Central memory CD8-positive, alpha-beta T cell (primary cell): Measurements from ENCODE around the gene EXOSC10.

Experiments
- ATAC-seq: fragments of 150-1000 bp; cut with Tn5 transposase; replicated peaks from 2 replicates; pipeline ENCODE4 v1.10.0; 2022; ENCODE audit warnings: mild to moderate bottlenecking, moderate FRiP score, moderate number of reproducible peaks; ENCODE audit not compliant: poor library complexity, severe bottlenecking; ENCODE audit errors: extremely low read depth
- DNase-seq, 2 donors: peaks; one replicate each; pipeline ENCODE4 v3.0.0; 2021; ENCODE audit warnings: low spot score in 2 of 2
- H3K27ac Mint-ChIP-seq: one replicate; pipeline ENCODE4 v1.8.0; 2022; ENCODE audit warnings: low read depth, mild to moderate bottlenecking, moderate library complexity, mixed read lengths
- H3K27me3 Mint-ChIP-seq: one replicate; pipeline ENCODE4 v1.8.0; 2022; ENCODE audit warnings: mixed read lengths
- H3K36me3 Mint-ChIP-seq: one replicate; pipeline ENCODE4 v1.8.0; 2022; ENCODE audit warnings: mild to moderate bottlenecking, moderate library complexity, mixed read lengths; ENCODE audit not compliant: insufficient read depth
- H3K4me1 Mint-ChIP-seq: one replicate; pipeline ENCODE4 v1.8.0; 2022; ENCODE audit warnings: mixed read lengths
- H3K4me3 Mint-ChIP-seq: one replicate; pipeline ENCODE4 v1.8.0; 2022; ENCODE audit warnings: mild to moderate bottlenecking, moderate library complexity, mixed read lengths
- H3K9me3 Mint-ChIP-seq: one replicate; pipeline ENCODE4 v1.8.0; 2022; ENCODE audit warnings: mixed read lengths

EXOSC10 gene

GRCh38 chr1:11132563-11133293 lies 33.1 kb upstream of the EXOSC10 start:
- DNase-seq (no peak), ATAC-seq (no peak)
- no peak overlapping the region for H3K4me3 Mint-ChIP-seq
- H3K4me1 Mint-ChIP-seq: no peaks in the 10 kb centered on the region
- H3K36me3 Mint-ChIP-seq: peaks cover 44% of the 10 kb centered on the region
- H3K27me3 Mint-ChIP-seq: no peaks in the 10 kb centered on the region
- no peak overlapping the region for H3K27ac Mint-ChIP-seq
- H3K9me3 Mint-ChIP-seq: no peaks in the 10 kb centered on the region

GRCh38 chr1:11131816-11132215 lies 32.1 kb upstream of the EXOSC10 start:
- Mint-ChIP-seq H3K4me3 (no peak overlapping the region), H3K27ac (no peak overlapping the region), H3K27me3 (no peaks in the 10 kb centered on the region), H3K9me3 (no peaks in the 10 kb centered on the region), H3K4me1 (no peaks in the 10 kb centered on the region), H3K36me3 (peaks cover 51% of the 10 kb centered on the region)
- DNase-seq: no peak
- no peak for ATAC-seq

- no peaks in the 10 kb centered on the region for H3K27me3 Mint-ChIP-seq
- no peak overlapping the region for H3K4me3 Mint-ChIP-seq
- no peak for ATAC-seq
- no peak overlapping the region for H3K27ac Mint-ChIP-seq
- DNase-seq: no peak
- H3K4me1 Mint-ChIP-seq: no peaks in the 10 kb centered on the region
- no peaks in the 10 kb centered on the region for H3K9me3 Mint-ChIP-seq
- peaks cover 61% of the 10 kb centered on the region for H3K36me3 Mint-ChIP-seq
These were observed 30.7 kb upstream of the EXOSC10 start for GRCh38 chr1:11130406-11130805.

- Mint-ChIP-seq H3K4me1 (no peaks in the 10 kb centered on the region), H3K27ac (no peak overlapping the region), H3K27me3 (no peaks in the 10 kb centered on the region), H3K9me3 (no peaks in the 10 kb centered on the region), H3K36me3 (peaks cover 62% of the 10 kb centered on the region), H3K4me3 (no peak overlapping the region)
- ATAC-seq: no peak
- no peak for DNase-seq
These were observed 30.2 kb upstream of the EXOSC10 start for GRCh38 chr1:11129649-11130390.

- Mint-ChIP-seq H3K27me3 (no peaks in the 10 kb centered on the region), H3K9me3 (no peaks in the 10 kb centered on the region), H3K36me3 (peaks cover 65% of the 10 kb centered on the region), H3K4me3 (no peak overlapping the region), H3K27ac (no peak overlapping the region), H3K4me1 (no peaks in the 10 kb centered on the region)
- DNase-seq: no peak
- ATAC-seq: no peak
These were observed 26.9 kb upstream of the EXOSC10 start for GRCh38 chr1:11126569-11126968.

GRCh38 chr1:11125931-11126330 lies 26.3 kb upstream of the EXOSC10 start:
- Mint-ChIP-seq H3K27ac (no peak overlapping the region), H3K27me3 (no peaks in the 10 kb centered on the region), H3K4me1 (no peaks in the 10 kb centered on the region), H3K36me3 (peaks cover 64% of the 10 kb centered on the region), H3K9me3 (no peaks in the 10 kb centered on the region), H3K4me3 (no peak overlapping the region)
- DNase-seq (no peak), ATAC-seq (no peak)

- H3K27ac Mint-ChIP-seq: no peak overlapping the region
- DNase-seq: no peak
These were observed 25.3 kb upstream of the EXOSC10 start for GRCh38 chr1:11124965-11125364.

GRCh38 chr1:11116318-11116717 lies 16.6 kb upstream of the EXOSC10 start:
- H3K27ac Mint-ChIP-seq: no peak overlapping the region
- no peaks in the 10 kb centered on the region for H3K4me1 Mint-ChIP-seq
- H3K27me3 Mint-ChIP-seq: no peaks in the 10 kb centered on the region
- DNase-seq (no peak), ATAC-seq (no peak)
- peaks cover 31% of the 10 kb centered on the region for H3K36me3 Mint-ChIP-seq
- no peaks in the 10 kb centered on the region for H3K9me3 Mint-ChIP-seq
- no peak overlapping the region for H3K4me3 Mint-ChIP-seq

More at GRCh38 chr1:11124965-11125364, 25.3 kb upstream of the EXOSC10 start:
- no peak for ATAC-seq
- Mint-ChIP-seq H3K4me1 (no peaks in the 10 kb centered on the region), H3K9me3 (no peaks in the 10 kb centered on the region), H3K36me3 (peaks cover 64% of the 10 kb centered on the region), H3K27me3 (no peaks in the 10 kb centered on the region), H3K4me3 (no peak overlapping the region)

GRCh38 chr1:11114966-11115365 lies 15.3 kb upstream of the EXOSC10 start:
- Mint-ChIP-seq H3K4me3 (no peak overlapping the region), H3K27me3 (no peaks in the 10 kb centered on the region), H3K27ac (no peak overlapping the region), H3K36me3 (peaks cover 27% of the 10 kb centered on the region), H3K4me1 (no peaks in the 10 kb centered on the region), H3K9me3 (no peaks in the 10 kb centered on the region)
- DNase-seq (no peak), ATAC-seq (no peak)

GRCh38 chr1:11109047-11109760 lies 9.5 kb upstream of the EXOSC10 start:
- no peak overlapping the region for H3K4me3 Mint-ChIP-seq
- no peak for DNase-seq
- H3K27me3 Mint-ChIP-seq: no peaks in the 10 kb centered on the region
- H3K9me3 Mint-ChIP-seq: no peaks in the 10 kb centered on the region
- no peaks in the 10 kb centered on the region for H3K4me1 Mint-ChIP-seq
- peaks cover 34% of the 10 kb centered on the region for H3K36me3 Mint-ChIP-seq
- H3K27ac Mint-ChIP-seq: no peak overlapping the region
- ATAC-seq: no peak

- Mint-ChIP-seq H3K27me3 (no peaks in the 10 kb centered on the region), H3K36me3 (peaks cover 30% of the 10 kb centered on the region), H3K27ac (no peak overlapping the region), H3K4me1 (no peaks in the 10 kb centered on the region), H3K4me3 (no peak overlapping the region), H3K9me3 (no peaks in the 10 kb centered on the region)
- ATAC-seq (no peak), DNase-seq (no peak)
These were observed 7.9 kb upstream of the EXOSC10 start for GRCh38 chr1:11107599-11107998.

- ATAC-seq (no peak), DNase-seq (no peak)
- Mint-ChIP-seq H3K27ac (no peak overlapping the region), H3K27me3 (no peaks in the 10 kb centered on the region), H3K9me3 (no peaks in the 10 kb centered on the region), H3K36me3 (peaks cover 23% of the 10 kb centered on the region), H3K4me1 (no peaks in the 10 kb centered on the region), H3K4me3 (no peak overlapping the region)
These were observed 5.9 kb upstream of the EXOSC10 start for GRCh38 chr1:11105586-11105985.

GRCh38 chr1:11101347-11101746 lies 1.7 kb upstream of the EXOSC10 start:
- no peak for ATAC-seq
- Mint-ChIP-seq H3K27me3 (no peaks in the 10 kb centered on the region), H3K4me3 (peak overlapping the region; percentile 17), H3K4me1 (peaks cover 13% of the 10 kb centered on the region), H3K36me3 (peaks cover 26% of the 10 kb centered on the region), H3K9me3 (no peaks in the 10 kb centered on the region), H3K27ac (no peak overlapping the region)
- DNase-seq: no peak
